HG02840 (cell line): ENCODE results near the gene RXFP4.
A peak's percentile ranks its signal among the peaks of the same experiment; 100 is the strongest.
"Not testable (repeated sequence)": the region's sequence is repeated elsewhere in the genome, so short reads cannot be mapped to it uniquely, and the experiment has no call there.

ENCODE experiments used
- ATAC-seq: cut with Tn5 transposase; IDR thresholded peaks from one replicate; pipeline ENCODE4 v1.9.1; 2021; ENCODE audit warnings: mild to moderate bottlenecking, moderate library complexity, moderate number of reproducible peaks; ENCODE audit not compliant: unreplicated experiment, low FRiP score

RXFP4 gene, protein sequence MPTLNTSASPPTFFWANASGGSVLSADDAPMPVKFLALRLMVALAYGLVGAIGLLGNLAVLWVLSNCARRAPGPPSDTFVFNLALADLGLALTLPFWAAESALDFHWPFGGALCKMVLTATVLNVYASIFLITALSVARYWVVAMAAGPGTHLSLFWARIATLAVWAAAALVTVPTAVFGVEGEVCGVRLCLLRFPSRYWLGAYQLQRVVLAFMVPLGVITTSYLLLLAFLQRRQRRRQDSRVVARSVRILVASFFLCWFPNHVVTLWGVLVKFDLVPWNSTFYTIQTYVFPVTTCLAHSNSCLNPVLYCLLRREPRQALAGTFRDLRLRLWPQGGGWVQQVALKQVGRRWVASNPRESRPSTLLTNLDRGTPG

DNA sequence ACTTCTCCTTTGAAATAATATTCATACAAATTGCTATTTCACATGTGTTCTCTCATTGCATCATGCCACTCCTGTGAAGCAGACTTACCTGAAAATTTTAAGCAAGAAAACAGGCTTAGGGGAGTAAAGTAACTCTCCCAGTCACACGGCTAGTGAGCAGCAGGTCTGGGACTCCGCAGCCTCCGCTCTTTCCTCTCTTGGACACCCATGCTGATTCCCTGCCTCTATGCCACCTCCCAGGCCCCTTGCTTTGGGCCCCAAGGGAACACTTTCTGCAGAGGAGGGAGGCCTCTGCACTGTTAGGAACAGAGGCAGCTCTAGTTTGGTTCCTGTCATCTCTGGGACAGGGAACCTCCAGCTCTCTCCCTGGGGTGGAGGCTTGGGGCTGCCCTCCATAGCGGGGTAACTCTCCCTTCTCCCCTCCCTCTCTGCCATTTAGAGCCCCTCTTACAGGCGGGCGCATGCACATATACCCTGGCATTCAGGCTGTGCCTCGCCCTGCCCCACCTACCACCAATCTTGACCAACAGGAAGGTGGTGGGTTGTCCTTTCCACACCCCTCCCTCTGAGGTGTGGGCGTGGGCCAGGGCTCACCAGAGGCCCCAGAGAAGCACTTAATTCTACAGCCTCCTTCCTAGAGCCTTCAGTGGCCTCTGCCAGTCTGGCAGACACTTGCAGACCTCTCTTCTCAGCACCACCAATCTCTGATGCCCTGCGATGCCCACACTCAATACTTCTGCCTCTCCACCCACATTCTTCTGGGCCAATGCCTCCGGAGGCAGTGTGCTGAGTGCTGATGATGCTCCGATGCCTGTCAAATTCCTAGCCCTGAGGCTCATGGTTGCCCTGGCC is at the start of gene RXFP4:
Gene RXFP4, plus strand, starts transcription at position 646 of the 852 bp plus-strand sequence. Its CDS starts 72 bp downstream, at position 718.
- ATAC-seq: no peak

DNA sequence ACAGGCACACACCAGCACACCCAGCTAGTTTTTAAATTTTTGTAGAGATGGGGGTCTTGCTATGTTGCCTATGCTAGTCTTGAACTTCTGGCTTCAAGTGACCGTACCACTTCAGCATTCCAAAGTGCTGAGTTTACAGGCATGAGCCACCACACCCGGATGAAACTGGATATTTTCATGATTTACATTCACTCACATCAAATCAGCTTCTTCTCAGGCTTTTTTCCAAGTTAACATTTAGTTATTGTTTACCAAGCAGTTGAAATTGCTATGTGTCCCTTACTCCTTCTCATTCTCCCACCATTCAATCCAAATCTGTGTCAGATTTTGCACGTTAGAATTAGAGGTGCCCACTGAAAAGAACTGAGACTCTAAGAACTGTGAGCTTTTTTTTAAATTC is 48.6 kb upstream of the RXFP4 start:
- ATAC-seq: no peak

DNA sequence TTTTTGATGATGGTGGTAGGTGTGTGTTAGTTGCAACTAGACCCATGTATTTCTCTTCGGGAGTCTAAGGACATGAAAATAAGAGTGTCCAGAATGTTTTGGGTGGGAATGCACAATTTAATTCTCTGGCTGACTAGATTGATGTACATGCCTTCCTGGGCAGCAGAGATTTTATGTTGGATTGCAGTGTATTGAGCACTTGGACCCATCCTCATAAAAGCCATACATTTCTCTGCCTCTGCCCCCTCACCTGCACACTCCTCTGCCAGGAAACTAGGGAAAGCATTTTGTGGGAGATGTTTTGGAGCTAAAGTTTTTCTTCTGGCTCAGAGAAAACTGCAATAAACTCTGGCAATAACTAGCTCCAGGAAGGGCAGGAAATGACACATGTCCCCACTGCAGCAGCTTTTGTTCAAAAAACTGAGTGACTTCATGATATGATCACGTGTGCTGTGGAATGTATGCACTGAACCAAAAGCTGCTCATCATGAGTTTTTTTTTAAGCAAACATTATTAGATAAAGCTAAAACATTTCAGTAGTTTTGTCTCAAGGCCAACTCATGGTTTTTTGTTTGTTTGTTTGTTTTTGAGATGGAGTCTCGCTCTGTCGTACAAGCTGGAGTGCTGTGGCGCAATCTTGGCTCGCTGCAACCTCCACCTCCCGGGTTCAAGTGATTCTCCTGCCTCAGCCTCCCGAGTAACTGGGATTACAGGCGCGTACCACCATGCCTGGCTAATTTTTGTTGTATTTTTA is 47.9 kb upstream of the RXFP4 start:
- no peak for ATAC-seq

DNA sequence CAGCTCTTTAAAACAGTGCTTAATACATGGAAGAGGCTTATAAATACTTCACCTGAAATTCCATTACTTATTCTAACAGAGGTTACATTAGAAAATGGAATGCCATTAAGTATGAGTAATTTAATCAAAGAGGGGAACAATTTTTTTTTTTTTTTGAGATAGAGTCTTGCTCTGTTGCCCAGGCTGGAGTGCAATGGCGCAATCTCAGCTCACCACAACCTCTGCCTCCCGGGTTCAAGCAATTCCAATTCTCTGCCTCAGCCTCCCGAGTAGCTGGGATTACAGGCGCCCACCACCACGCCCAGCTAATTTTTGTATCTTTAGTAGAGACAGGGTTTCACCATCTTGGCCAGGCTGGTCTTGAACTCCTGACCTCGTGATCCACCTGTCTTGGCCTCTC is 45.8 kb upstream of the RXFP4 start:
- ATAC-seq: not testable (repeated sequence)

DNA sequence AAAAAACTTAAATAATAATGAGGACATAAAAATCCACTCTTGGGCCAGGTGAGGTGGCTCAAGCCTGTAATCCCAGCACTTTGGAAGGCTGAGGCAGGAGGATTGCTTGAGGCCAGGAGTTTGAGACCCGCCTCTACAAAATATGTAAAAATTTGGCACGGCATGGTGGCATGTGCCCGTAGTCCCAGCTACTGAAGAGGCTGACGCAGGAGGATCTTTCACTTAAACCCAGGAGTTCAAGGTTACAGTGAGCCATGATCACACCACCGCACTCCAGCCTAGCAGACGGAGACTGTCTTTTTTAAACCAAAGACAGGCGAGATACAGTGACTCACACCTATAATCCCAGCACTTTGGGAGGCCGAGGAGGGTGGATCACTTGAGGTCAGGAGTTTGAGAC is 45.0 kb upstream of the RXFP4 start:
- not testable (repeated sequence) for ATAC-seq

DNA sequence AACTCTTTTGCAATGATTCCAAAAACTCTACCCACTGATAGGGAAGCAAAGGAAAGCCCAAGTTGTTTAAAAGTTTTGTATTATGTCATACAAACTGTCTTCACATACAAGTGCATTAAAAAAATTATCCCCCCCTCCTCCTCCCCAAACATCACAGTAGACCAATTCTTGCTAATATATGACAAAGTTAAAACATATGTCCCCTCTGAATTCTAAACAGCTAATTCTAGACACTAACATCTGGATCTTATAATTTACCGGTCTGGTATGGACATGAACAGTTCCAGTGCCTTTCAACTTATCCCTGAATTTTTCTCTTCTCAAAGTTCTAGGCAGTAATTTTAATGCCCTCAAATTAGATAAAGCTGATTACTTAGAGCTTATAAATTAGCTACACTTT is 43.7 kb upstream of the RXFP4 start:
- ATAC-seq: no peak

DNA sequence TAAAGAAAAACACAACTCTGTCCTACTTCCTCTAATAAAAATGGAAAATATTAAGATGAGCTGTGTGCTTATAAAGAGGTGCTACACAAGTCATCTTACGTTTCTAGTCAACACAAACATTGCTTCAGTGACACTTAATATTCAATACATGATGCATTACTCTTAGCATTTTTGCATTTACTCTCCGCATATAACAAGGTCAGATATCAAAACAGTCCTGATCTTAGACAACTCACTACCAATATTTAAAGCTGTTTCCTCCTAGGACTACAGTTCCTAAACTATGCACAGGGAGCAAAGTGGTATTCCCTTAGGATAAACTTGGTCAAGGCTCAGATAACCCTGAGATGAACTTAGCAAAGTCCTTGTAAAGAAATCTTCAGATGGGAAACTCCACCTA is 42.5 kb upstream of the RXFP4 start:
- ATAC-seq: no peak

DNA sequence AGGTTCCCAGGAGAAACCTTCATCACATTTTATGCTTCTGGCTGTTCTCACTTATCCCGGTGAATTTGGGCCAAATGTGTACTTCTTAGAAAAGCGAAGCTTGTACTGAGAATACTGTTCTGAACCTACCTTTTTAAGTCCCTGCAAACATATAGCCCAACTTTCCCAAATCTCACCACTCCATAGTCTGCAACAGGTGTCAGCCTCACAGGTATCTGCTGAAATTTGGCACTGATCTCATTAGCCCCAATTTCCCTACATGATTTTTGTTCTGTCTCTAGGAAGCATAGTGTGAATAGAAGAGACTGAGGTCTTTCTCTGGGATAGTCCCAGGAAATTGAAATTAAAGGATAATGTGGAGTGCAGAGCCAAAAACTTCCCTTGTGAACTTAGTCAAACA is 41.8 kb upstream of the RXFP4 start:
- no peak for ATAC-seq

DNA sequence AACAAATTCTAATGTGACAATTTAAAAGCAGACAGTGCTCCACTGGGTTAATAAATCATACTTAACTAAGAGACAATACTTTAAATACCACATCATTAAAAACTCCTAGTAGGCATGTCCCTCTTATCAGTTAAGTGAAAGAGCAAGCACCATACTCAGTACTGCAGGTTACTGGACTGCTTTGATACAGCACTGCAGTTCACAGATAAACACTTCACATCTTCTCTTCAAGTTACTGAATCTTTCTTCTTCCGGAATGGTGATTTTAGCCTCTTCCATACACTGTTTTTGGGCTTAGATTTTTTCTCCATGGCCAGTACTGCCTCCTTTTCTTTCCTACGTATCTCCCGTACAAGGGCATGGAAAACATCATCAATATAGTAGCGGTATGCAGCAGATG is 41.3 kb upstream of the RXFP4 start:
- no peak for ATAC-seq

DNA sequence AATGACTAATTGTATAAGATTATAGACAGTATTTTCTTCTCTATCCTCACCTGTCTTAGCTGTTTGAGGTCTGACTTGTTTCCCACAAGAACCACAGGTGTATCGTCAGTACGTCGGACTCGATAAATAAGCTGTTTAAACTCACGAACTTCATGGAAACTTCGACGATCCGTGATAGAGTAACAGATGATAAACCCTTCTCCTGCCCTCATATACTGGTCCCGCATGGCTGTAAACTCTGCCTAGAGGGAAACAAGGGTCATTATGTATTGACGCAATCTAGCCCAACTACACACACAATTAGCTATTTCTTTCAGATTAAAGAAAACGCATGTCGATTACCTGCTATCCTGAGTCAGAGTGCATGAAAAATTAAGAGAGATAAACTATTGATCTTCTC is 37.2 kb upstream of the RXFP4 start:
- no peak for ATAC-seq

DNA sequence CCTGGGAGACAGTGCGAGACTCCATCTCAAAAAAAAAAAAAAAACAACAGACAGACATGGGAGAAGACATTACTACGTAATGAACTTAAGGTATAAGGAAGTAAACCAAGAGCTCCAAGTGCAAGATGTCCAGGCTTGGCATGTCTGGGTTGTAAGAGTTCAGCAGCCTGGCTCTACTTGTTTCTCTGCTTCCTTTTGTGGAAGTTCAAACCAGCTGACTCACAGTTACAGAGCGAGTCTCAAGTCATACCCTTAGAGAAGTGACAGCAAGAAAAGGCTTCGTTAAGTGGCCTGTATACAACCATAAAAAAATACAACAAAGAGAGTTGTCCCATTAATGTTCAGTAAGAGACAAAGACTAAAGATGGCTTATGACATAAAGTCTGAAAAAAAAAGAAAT is 31.5 kb upstream of the RXFP4 start:
- no peak for ATAC-seq

DNA sequence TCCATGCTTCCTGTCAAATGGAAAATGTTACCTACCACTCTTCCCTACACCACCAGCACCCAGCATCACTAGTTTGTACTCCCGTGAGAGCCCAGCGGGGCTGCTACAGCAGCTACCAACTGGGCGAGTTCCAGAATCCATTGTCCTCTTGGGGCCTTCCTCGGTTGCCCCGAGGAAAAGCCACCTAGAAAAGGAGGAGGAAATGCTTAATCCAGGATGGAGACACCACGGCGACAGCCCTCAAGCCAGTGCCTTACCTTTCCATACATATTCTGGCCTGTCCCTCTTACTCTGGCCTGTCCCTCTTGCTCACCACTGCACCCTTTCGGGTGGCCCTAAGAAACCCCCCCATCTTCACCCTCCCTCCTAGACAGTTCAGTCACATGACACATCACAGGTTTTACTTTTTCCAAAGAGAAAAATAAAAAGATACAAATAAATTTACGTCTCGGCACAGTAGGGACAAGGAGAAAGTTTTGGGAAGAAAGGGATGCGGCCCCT is 30.8 kb upstream of the RXFP4 start:
- no peak for ATAC-seq

DNA sequence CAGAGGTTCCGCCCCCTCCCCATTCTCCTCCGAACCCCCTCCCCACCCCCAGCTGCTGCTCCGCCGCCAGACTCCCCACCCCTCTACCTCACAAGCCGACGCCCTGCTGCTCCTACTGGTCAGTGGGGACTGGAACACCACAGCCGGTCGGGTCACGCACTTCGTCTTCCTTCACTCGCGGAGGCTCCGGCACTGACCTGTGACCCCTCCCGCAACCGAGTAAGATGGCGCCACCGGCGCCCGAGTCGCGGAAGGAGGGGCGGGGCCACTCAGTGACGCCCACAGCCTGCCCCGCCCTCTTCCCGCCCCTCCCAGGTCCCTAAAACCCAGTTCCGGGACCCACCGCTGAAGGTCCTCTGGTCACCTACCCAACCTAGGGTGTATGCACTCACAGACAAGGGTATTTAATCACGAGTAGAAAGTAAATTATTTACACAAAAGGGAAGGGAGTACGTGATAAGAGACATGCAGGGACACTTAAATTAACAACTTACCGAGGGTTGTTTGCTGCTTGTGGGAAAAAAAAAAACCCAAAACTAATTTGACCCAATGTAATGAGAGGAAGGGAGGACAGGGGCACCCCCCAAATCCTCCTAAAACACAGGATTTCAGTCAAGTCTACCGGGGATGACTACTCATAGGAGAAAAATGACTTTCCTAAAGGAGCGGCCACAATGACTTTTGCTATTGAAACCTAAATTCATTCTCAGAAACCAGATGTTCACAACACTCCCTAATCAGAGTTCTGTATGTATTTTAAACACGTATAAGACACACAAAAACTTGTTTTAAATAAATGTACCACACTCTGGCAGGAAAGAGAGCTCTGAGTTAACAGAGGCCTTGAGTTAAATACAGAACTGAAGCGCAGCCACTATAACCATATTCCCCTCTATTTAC is 30.0 kb upstream of the RXFP4 start, which contains the start of gene RIT1:
Gene RIT1, minus strand, starts transcription at position 194 of the 900 bp plus-strand sequence. CDS start 588 bp downstream, outside the sequence.
- ATAC-seq: peak; percentile 77

DNA sequence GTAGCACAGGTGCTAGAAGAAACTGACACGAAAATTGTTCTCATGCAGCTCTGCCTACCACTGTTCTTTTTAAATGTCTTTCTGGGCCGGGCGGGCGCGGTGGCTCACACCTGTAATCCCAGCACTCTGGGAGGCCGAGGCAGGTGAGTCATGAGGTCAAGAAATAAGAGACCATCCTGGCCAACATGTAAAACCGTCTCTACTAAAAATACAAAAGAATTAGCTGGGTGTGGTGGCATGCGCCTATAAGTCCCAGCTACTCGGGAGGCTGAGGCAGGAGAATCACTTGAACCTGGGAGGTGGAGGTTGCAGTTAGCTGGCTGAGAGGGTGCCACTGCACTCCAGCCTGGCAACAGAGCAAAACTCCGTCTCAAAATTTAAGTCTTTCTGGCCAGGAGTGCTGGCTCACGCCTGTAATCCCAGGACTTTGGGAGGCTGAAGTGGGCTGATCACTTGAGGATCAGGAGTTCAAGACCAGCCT is 29.3 kb upstream of the RXFP4 start:
- ATAC-seq: no peak

DNA sequence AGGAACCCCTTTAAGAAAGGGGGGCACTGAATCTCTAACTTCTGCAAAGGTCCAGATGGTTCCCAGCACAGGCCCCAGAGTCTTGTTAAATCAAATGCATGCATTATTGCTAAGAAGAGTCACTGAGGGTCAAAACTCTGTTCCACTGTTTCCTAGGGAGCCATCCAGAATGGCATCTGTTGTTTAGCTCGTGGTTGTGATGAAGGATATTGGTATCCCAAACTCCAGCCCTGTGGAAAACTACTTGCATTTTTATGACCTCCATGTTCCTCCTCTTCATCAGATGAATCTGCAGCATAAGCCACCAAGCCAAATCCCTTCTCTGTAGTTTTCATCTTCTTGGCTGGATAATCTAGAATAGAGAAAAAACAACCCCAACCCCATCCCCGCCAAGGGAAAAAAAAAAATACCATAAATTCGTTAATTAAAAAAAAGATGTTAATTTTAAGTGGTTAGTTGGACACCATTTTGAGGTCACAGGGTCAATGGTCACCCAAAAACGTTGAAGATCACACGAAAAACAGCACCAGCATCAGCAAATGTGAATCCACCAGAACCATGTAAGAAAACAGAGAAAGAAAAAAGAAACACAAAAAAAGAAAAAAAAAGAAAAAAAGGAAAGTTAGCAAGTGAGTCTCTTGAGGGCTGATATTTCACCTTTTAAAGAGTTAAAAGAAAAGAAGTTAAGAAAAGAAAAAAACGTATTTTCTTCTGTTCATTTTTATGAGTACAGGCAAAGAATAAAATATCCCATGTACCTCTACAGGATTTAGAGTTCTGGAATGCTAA is 27.3 kb upstream of the RXFP4 start:
- ATAC-seq: no peak

DNA sequence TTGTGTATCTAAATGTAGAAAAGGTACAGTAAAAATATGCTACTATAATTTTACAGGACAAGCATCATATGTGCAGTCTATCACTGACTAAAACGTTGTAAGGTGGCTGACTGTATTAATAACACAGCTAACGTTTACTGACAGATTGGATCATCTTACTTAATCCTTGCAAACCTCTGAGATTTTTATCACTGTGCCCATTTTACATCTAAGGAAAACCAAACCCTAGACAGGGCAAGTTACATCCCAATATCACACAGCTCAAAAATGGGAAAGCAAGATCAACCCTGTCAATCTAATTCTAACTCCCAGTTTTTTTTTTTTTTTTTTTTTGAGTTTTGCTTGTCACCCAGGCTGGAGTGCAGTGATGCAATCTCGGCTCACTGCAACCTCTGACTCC is 22.8 kb upstream of the RXFP4 start:
- ATAC-seq: no peak

DNA sequence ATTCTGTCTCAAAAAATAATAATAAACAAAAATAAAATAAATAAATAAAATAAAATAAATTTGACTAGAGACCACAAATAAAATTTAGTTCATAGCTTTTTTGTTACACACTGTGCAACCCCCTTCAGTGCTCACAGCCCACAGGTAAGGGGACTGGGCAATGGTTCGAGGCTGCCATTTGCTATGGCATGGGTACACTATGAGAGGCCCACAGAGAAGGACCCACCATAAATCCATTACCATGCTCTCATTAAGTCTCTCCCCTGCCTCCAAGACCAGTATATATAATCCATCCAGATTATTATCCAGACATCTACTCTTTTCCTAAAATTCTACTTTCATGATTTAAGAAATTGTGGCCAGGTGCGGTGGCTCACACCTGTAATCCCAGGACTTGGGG is 21.6 kb upstream of the RXFP4 start:
- ATAC-seq: no peak

DNA sequence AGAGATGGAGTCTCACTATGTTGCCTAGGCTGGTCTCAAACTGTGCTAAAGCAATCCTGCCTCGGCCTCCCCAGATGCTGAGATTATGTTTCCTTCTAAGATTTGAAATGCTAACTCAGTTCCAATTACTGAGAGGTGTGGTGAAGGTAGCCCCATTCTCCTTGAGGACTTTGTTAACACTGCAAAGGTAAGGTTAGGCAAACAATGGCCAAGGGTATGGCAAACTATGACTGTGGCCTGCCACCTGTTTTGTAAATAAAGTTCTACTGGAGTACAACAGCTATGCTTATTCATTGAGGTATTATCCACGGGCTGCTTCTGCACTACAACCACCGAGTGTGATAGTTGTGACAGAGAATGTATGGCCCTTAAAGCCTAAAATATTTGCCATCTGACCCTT is 20.7 kb upstream of the RXFP4 start:
- no peak for ATAC-seq

DNA sequence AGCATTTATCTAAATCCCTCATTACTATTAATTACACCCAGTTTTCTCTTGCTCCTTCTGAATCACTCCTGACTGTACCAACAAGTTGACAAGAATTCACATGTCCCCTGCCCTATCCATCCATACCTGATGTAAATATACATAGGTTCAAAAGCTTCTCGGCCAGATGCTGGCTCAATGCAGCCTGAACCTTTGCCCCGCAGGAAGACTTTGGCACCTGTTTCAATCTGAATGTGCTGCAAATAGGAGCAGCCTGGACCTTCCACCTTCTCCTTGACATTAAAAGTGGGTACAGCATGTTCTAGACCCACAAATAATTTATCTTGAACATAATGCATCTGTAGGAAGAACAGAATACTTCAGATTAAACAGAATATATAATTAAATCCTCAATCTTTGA is 15.9 kb upstream of the RXFP4 start:
- ATAC-seq: no peak
